ENCODE data around the gene TTC38. TPM values are rescaled to one million over a fixed set of nuclear protein-coding genes. Genes with fewer than 3 reads are reported as not detected.
"Not testable (repeated sequence)": the region's sequence is repeated elsewhere in the genome, so short reads cannot be mapped to it uniquely, and the experiment has no call there.

TTC38 gene
- total RNA-seq, 1 experiment from 2014 or later: 21.9 TPM

DNA sequence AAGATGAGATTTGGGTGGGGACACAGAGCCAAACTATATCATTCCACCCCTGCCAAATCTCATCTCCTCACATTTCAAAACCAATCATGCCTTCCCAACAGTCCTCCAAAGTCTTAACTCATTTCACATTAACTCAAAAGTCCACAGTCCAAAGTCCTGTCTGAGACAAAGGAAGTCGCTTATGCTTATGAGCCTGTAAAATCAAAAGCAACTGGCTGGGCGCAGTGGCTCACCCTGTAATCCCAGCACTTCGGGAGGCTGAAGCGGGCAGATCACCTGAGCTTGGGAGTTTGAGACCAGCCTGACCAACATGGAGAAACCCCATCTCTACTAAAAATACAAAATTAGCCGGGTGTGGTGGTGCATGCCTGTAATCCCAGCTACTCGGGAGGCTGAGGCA is 3.3 kb upstream of the TTC38 start:
- H3K27me3 ChIP-seq (ENCODE audit: low read length); H3K4me3 ChIP-seq (ENCODE audit: low read length); H3K27ac ChIP-seq (ENCODE audit: low read length); H3K9ac ChIP-seq (ENCODE audit: low read length); H3K4me2 ChIP-seq (ENCODE audit: low read depth, low read length, poor library complexity, severe bottlenecking); DNase-seq; H4K20me1 ChIP-seq (ENCODE audit: insufficient read depth, low read depth, low read length); H3K36me3 ChIP-seq (ENCODE audit: insufficient read depth, low read length); H3K9me2 ChIP-seq (replicated peaks; ENCODE audit: insufficient read depth, low read length); H3K9me3 ChIP-seq (ENCODE audit: low read length); H2AFZ ChIP-seq (ENCODE audit: low read length): not testable (repeated sequence)
- Histone ChIP-seq H3K79me2 (ENCODE audit: low read length) (peaks cover 11% of the 10 kb centered on the region), H3K4me1 (ENCODE audit: low read length) (peaks cover 17% of the 10 kb centered on the region)

DNA sequence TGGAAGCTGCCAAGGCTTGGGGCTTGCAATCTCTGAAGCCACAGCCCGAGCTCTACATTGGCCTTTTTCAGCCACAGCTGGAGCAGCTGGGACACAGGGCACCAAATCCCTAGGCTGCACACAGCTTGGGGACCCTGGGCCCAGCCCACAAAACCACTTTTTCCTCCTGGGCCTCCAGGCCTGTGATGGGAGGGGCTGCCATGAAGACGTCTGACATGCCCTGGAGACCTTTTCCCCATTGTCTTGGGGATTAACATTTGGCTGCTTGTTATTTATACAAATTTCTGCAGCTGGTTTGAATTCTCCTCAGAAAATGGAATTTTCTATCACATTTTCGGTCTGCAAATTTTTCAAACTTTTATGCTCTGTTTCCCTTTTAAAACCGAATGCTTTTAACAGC is 2.2 kb upstream of the TTC38 start:
- not testable (repeated sequence) for H4K20me1 ChIP-seq (ENCODE audit: insufficient read depth, low read depth, low read length); H3K27me3 ChIP-seq (ENCODE audit: low read length); DNase-seq; H3K9me2 ChIP-seq (replicated peaks; ENCODE audit: insufficient read depth, low read length); H3K9ac ChIP-seq (ENCODE audit: low read length); H3K4me3 ChIP-seq (ENCODE audit: low read length); H3K9me3 ChIP-seq (ENCODE audit: low read length); H3K27ac ChIP-seq (ENCODE audit: low read length); H3K36me3 ChIP-seq (ENCODE audit: insufficient read depth, low read length); H3K4me2 ChIP-seq (ENCODE audit: low read depth, low read length, poor library complexity, severe bottlenecking); H2AFZ ChIP-seq (ENCODE audit: low read length)
- peaks cover 11% of the 10 kb centered on the region for H3K79me2 ChIP-seq (ENCODE audit: low read length)
- peaks cover 17% of the 10 kb centered on the region for H3K4me1 ChIP-seq (ENCODE audit: low read length)

DNA sequence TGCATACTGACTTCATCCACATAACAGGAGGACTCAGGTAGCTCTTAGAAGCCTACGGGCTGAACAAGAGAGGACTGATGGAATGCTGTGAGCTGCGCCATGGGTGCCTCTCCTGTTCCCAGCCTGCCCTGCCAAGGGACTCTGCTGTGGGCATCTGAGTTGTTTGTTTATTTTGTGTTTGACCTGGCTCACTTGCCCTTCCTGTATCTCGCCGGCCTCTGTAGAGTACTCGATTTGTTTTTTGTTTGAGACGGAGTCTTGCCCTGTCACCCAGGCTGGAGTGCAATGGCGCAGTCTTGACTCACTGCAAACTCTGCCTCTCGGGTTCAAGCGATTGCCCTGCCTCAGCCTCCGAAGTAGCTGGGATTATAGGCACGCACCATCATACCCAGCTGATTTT is 1.8 kb downstream of the TTC38 start:
- H3K79me2 ChIP-seq (ENCODE audit: low read length): peaks cover 11% of the 10 kb centered on the region
- H3K27me3 ChIP-seq (ENCODE audit: low read length): no peaks in the 10 kb centered on the region
- H3K4me2 ChIP-seq (ENCODE audit: low read depth, low read length, poor library complexity, severe bottlenecking): no peak overlapping the region
- peaks cover 14% of the 10 kb centered on the region for H3K4me1 ChIP-seq (ENCODE audit: low read length)
- DNase-seq: no peak
- H2AFZ ChIP-seq (ENCODE audit: low read length): no peak overlapping the region
- H3K27ac ChIP-seq (ENCODE audit: low read length): no peak overlapping the region
- H3K9me3 ChIP-seq (ENCODE audit: low read length): no peaks in the 10 kb centered on the region
- H3K4me3 ChIP-seq (ENCODE audit: low read length): no peak overlapping the region
- H4K20me1 ChIP-seq (ENCODE audit: insufficient read depth, low read depth, low read length): no peaks in the 10 kb centered on the region
- no peak overlapping the region for H3K9ac ChIP-seq (ENCODE audit: low read length)
- H3K36me3 ChIP-seq (ENCODE audit: insufficient read depth, low read length): no peaks in the 10 kb centered on the region; the same call in 1 of the 2 replicates
- no peaks in the 10 kb centered on the region for H3K9me2 ChIP-seq (replicated peaks; ENCODE audit: insufficient read depth, low read length)

DNA sequence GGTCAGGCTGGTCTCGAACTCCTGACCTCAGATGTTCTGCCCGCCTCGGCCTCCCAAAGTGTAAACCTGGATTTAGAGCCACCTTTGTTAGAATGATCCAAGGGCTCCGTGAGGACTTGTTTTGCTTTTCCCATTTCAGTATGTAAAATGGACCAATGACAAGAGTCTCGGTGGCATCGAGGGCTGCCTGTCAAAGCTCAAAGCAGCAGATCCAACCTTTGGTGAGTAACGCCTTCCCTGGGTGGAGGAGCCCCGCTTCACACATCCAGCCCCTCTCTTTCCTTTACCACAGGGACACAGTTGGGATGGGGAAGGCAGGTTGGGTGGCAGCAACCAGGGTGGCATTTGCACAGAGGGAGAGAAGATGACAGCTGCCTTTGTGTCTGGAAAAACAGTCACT is 4.4 kb downstream of the TTC38 start:
- H4K20me1 ChIP-seq (ENCODE audit: insufficient read depth, low read depth, low read length): no peaks in the 10 kb centered on the region
- H3K79me2 ChIP-seq (ENCODE audit: low read length): peaks cover 11% of the 10 kb centered on the region
- H3K27ac ChIP-seq (ENCODE audit: low read length): no peak overlapping the region
- no peaks in the 10 kb centered on the region for H3K9me3 ChIP-seq (ENCODE audit: low read length)
- H3K4me3 ChIP-seq (ENCODE audit: low read length): no peak overlapping the region
- no peaks in the 10 kb centered on the region for H3K27me3 ChIP-seq (ENCODE audit: low read length)
- peaks cover 11% of the 10 kb centered on the region for H3K4me1 ChIP-seq (ENCODE audit: low read length)
- no peak overlapping the region for H3K9ac ChIP-seq (ENCODE audit: low read length)
- H3K4me2 ChIP-seq (ENCODE audit: low read depth, low read length, poor library complexity, severe bottlenecking): no peak overlapping the region
- H2AFZ ChIP-seq (ENCODE audit: low read length): no peak overlapping the region
- peaks cover 12% of the 10 kb centered on the region for H3K36me3 ChIP-seq (ENCODE audit: insufficient read depth, low read length)
- H3K9me2 ChIP-seq (replicated peaks; ENCODE audit: insufficient read depth, low read length): no peaks in the 10 kb centered on the region
- DNase-seq: no peak

DNA sequence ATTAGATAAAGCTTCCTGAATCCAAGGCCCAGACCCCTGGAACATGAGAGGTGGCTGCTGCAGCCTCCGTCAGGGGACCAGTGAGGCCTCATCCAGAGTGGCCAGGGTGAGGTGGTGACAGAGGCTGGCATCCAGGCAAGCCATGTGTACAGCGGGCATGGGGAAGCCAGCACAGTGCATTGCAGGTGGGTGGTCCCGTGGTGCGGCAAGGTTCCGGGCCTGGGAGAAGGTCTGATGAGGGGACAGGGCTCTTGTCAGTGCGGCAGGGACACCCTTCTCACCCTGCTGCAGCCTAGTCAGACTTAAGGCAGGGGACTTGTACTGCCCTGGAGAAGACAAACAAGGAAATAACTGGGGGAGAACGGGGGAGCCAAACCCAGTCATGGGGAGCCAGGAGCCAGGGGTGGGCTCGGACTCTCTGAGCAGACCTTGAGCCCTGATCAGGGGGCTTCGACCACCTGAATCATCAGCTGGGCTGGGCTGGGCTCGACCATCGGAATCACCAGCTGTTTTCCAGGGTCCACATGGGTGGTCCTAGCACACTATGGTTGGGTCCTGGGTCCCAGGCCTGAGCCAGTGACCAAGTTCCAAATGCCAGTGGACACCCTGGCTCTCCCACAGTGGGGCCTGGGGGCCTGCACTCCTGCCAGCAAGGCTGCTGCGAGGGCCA is 5.1 kb downstream of the TTC38 start:
- Histone ChIP-seq H3K27me3 (ENCODE audit: low read length) (no peaks in the 10 kb centered on the region), H3K9ac (ENCODE audit: low read length) (no peak overlapping the region), H3K36me3 (ENCODE audit: insufficient read depth, low read length) (peaks cover 12% of the 10 kb centered on the region), H3K4me3 (ENCODE audit: low read length) (no peak overlapping the region), H4K20me1 (ENCODE audit: insufficient read depth, low read depth, low read length) (no peaks in the 10 kb centered on the region), H3K27ac (ENCODE audit: low read length) (no peak overlapping the region), H3K9me2 (replicated peaks; ENCODE audit: insufficient read depth, low read length) (no peaks in the 10 kb centered on the region), H2AFZ (ENCODE audit: low read length) (no peak overlapping the region), H3K4me1 (ENCODE audit: low read length) (peaks cover 8% of the 10 kb centered on the region), H3K9me3 (ENCODE audit: low read length) (no peaks in the 10 kb centered on the region), H3K4me2 (ENCODE audit: low read depth, low read length, poor library complexity, severe bottlenecking) (no peak overlapping the region), H3K79me2 (ENCODE audit: low read length) (peaks cover 11% of the 10 kb centered on the region)
- DNase-seq: no peak

DNA sequence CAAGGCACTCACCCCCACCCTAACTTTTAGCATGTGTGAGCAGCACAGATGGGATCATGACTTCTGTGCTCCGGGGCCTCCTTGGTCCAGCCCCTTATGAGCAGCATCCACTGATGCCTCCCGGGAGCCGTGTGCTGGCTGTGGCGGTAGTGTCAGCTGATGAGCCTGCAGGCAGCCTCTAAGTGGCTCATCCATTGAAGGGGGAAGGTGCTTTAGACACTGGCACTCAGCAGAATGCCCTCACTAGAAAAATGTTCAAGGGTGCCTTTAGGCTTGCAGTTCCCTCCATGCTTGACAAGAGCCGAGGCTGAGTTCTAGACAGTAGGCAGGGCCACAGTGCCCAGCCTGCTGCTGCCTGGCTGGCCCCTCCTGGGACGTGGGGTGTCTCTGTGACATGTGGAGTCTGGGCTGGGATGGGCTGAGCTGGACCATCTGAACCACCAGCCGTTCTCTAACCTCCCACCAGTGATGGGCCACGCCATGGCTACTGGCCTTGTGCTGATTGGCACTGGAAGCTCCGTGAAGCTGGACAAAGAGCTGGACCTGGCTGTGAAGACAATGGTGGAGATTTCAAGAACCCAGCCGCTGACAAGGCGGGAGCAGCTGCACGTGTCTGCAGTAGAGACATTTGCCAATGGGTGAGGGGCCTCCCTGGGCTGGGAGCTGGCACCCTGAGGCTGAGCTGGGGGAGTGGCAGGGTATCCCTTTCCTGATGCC is 5.8 kb downstream of the TTC38 start:
- no peak for DNase-seq
- H3K79me2 ChIP-seq (ENCODE audit: low read length): peaks cover 5% of the 10 kb centered on the region; the same call in 1 of the 2 replicates
- no peak overlapping the region for H3K27ac ChIP-seq (ENCODE audit: low read length)
- no peak overlapping the region for H2AFZ ChIP-seq (ENCODE audit: low read length)
- H4K20me1 ChIP-seq (ENCODE audit: insufficient read depth, low read depth, low read length): no peaks in the 10 kb centered on the region
- H3K36me3 ChIP-seq (ENCODE audit: insufficient read depth, low read length): peaks cover 12% of the 10 kb centered on the region
- H3K9ac ChIP-seq (ENCODE audit: low read length): no peak overlapping the region
- H3K4me2 ChIP-seq (ENCODE audit: low read depth, low read length, poor library complexity, severe bottlenecking): no peak overlapping the region
- peaks cover 4% of the 10 kb centered on the region for H3K4me1 ChIP-seq (ENCODE audit: low read length)
- no peaks in the 10 kb centered on the region for H3K9me2 ChIP-seq (replicated peaks; ENCODE audit: insufficient read depth, low read length)
- H3K4me3 ChIP-seq (ENCODE audit: low read length): no peak overlapping the region
- H3K9me3 ChIP-seq (ENCODE audit: low read length): no peaks in the 10 kb centered on the region
- no peaks in the 10 kb centered on the region for H3K27me3 ChIP-seq (ENCODE audit: low read length)

DNA sequence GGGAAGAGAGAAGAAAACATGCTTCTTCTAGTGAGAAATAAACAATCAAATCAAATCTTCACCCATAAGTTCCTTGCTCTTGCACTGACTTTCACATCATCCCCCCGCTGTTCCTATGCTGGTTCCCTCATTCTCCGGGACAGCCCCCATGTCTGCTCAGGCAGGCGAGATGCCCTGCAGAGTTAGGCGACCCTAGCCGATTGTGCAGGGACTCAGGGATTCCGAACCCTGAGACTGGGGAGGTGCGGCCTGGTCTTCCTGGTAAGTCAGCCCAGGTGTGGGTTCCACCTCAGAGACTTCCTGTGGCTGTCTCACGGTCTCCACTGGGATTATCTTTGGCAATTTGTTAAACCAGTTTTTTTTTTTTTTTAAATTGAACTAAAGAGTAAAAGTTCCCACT is 6.6 kb downstream of the TTC38 start:
- Histone ChIP-seq H3K36me3 (ENCODE audit: insufficient read depth, low read length) (peaks cover 12% of the 10 kb centered on the region), H3K4me3 (ENCODE audit: low read length) (no peak overlapping the region), H3K4me2 (ENCODE audit: low read depth, low read length, poor library complexity, severe bottlenecking) (no peak overlapping the region), H3K9ac (ENCODE audit: low read length) (no peak overlapping the region), H3K27ac (ENCODE audit: low read length) (no peak overlapping the region), H3K9me3 (ENCODE audit: low read length) (no peaks in the 10 kb centered on the region), H4K20me1 (ENCODE audit: insufficient read depth, low read depth, low read length) (no peaks in the 10 kb centered on the region), H3K9me2 (replicated peaks; ENCODE audit: insufficient read depth, low read length) (no peaks in the 10 kb centered on the region), H2AFZ (ENCODE audit: low read length) (no peak overlapping the region), H3K4me1 (ENCODE audit: low read length) (no peaks in the 10 kb centered on the region), H3K79me2 (ENCODE audit: low read length) (no peaks in the 10 kb centered on the region), H3K27me3 (ENCODE audit: low read length) (no peaks in the 10 kb centered on the region)
- DNase-seq: no peak

DNA sequence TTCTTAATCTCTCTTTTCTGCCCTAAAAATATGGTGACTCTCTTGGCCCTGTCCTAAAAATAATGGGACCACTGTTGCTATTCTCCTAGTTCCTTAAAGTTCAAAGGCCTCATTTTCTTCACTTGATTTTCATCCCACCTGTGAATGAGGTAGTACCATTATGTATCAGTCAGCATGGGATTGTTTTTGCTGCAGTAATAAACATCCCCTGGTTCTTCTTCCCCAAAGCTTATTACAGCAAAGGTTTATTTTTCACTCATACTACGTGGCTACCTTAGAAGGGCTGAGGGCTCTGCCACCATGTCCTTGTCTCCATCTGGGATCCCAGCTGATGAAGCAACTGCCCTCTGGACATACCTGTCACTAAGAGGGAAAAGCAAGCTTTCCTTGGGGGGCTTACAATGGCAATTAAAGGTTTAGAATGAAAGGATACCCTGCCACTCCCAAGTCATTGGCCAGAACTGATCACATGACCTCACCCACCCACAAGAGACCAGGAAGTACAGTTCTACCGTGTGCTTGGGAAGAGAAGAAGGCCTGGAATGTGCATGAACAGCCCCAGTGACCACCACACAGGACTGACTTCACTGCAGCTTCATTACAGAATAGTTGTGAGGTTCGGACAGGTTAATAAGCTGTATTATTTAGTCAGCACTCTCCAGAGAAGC is 7.8 kb downstream of the TTC38 start:
- Histone ChIP-seq H3K79me2 (ENCODE audit: low read length) (no peaks in the 10 kb centered on the region), H3K9ac (ENCODE audit: low read length) (no peak overlapping the region), H2AFZ (ENCODE audit: low read length) (no peak overlapping the region), H3K4me3 (ENCODE audit: low read length) (no peak overlapping the region), H3K27ac (ENCODE audit: low read length) (no peak overlapping the region), H3K9me2 (replicated peaks; ENCODE audit: insufficient read depth, low read length) (no peaks in the 10 kb centered on the region), H4K20me1 (ENCODE audit: insufficient read depth, low read depth, low read length) (no peaks in the 10 kb centered on the region), H3K4me1 (ENCODE audit: low read length) (no peaks in the 10 kb centered on the region), H3K36me3 (ENCODE audit: insufficient read depth, low read length) (peaks cover 12% of the 10 kb centered on the region), H3K9me3 (ENCODE audit: low read length) (no peaks in the 10 kb centered on the region), H3K27me3 (ENCODE audit: low read length) (no peaks in the 10 kb centered on the region), H3K4me2 (ENCODE audit: low read depth, low read length, poor library complexity, severe bottlenecking) (no peak overlapping the region)
- no peak for DNase-seq

Measured in Karpas-422 (cell line).